Measurements from ENCODE around the gene TMEM163. TPM values are rescaled to one million over a fixed set of nuclear protein-coding genes. Genes with fewer than 3 reads are reported as not detected.

Gene TMEM163
- total and polyA plus RNA-seq, 8 donors: 14.8 to 30.5 (median 20.5) TPM

DNA sequence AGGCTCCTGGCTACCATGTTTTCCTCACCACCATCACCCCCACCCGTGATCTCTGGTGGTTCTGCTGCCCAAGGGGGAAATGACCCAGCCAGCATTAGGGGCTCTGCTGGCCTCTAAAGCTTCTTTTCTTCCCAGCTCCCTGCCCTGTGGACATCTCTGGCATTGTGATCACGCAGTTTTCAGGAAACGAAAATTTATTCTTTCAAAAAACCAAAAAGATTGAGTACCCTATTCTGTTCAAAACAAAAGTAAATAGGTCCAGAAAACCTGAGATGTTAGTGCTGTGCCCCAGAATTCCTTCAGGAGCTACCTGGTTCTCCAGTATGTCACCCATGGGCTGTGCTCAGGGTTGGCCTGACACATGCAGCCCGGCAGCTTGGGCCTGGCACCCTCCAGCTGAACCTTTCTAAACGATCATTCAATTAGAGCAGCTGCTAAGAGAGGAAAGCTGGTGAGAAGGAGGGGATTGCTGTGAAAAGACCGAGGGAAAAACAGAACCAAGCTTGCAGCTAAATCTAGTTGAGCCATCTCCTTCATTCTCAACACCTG is 307.4 kb downstream of the TMEM163 start:
- TF ChIP-seq, protein P1, sequence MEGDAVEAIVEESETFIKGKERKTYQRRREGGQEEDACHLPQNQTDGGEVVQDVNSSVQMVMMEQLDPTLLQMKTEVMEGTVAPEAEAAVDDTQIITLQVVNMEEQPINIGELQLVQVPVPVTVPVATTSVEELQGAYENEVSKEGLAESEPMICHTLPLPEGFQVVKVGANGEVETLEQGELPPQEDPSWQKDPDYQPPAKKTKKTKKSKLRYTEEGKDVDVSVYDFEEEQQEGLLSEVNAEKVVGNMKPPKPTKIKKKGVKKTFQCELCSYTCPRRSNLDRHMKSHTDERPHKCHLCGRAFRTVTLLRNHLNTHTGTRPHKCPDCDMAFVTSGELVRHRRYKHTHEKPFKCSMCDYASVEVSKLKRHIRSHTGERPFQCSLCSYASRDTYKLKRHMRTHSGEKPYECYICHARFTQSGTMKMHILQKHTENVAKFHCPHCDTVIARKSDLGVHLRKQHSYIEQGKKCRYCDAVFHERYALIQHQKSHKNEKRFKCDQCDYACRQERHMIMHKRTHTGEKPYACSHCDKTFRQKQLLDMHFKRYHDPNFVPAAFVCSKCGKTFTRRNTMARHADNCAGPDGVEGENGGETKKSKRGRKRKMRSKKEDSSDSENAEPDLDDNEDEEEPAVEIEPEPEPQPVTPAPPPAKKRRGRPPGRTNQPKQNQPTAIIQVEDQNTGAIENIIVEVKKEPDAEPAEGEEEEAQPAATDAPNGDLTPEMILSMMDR (IDR thresholded peaks at IDR 0.05): no peak
- no peaks in the 10 kb centered on the region for H3K36me3 ChIP-seq
- H3K27ac ChIP-seq: peak overlapping the region in 3 of 4 donors; percentile 15 to 50 (median 46)
- H3K4me3 ChIP-seq: no peak overlapping the region
- no peaks in the 10 kb centered on the region for H3K9me3 ChIP-seq
- H3K4me1 ChIP-seq: peaks cover 0 to 17% (median 0%) of the 10 kb centered on the region in 3 donors
- ATAC-seq: peak in 3 of 4 donors; percentile 5 to 20 (median 8)
- no peaks in the 10 kb centered on the region for H3K27me3 ChIP-seq
- no peak for FAIRE-seq
- intact Hi-C loops (cut with DNase I): loop anchor here in 1 of 3 donors (10.0 kb wide), 1 partner anchor 297 kb away; no protein-coding TSS in a partner anchor
- WGBS, 2 donors: 73% methylated on average over 6 of the region's 6 CpGs
- no peak for DNase-seq

- FAIRE-seq (no peak), DNase-seq (no peak), ATAC-seq (no peak)
- Histone ChIP-seq H3K4me1 (peaks cover 0 to 17% (median 0%) of the 10 kb centered on the region in 3 donors), H3K27me3 (no peaks in the 10 kb centered on the region), H3K9me3 (no peaks in the 10 kb centered on the region), H3K36me3 (no peaks in the 10 kb centered on the region), H3K4me3 (no peak overlapping the region), H3K27ac (peak overlapping the region in 1 of 4 donors; percentile 50)
- intact Hi-C loops (cut with DNase I): loop anchor here in 1 of 3 donors (10.0 kb wide), 1 partner anchor 296 kb away; no protein-coding TSS in a partner anchor
- WGBS, 2 donors: 60% methylated on average over 5 of the region's 5 CpGs
- TF ChIP-seq, protein P1 (IDR thresholded peaks at IDR 0.05): no peak
These were observed 308.0 kb downstream of the TMEM163 start for GRCh38 chr2:134410831-134411231.

GRCh38 chr2:134410006-134410405 is 308.8 kb downstream of the TMEM163 start:
- H3K36me3 ChIP-seq: no peaks in the 10 kb centered on the region
- DNase-seq: no peak
- FAIRE-seq: no peak
- H3K4me3 ChIP-seq: no peak overlapping the region
- no peak for ATAC-seq
- H3K9me3 ChIP-seq: no peaks in the 10 kb centered on the region
- peaks cover 0 to 17% (median 0%) of the 10 kb centered on the region in 3 donors for H3K4me1 ChIP-seq
- intact Hi-C loops (cut with DNase I): loop anchor here in 1 of 3 donors (10.0 kb wide), 1 partner anchor 295 kb away; no protein-coding TSS in a partner anchor
- no peak overlapping the region for H3K27ac ChIP-seq
- H3K27me3 ChIP-seq: no peaks in the 10 kb centered on the region
- TF ChIP-seq, protein P1 (IDR thresholded peaks at IDR 0.05): no peak
- 87% methylated on average over 2 of the region's 2 CpGs for WGBS, 2 donors

DNA sequence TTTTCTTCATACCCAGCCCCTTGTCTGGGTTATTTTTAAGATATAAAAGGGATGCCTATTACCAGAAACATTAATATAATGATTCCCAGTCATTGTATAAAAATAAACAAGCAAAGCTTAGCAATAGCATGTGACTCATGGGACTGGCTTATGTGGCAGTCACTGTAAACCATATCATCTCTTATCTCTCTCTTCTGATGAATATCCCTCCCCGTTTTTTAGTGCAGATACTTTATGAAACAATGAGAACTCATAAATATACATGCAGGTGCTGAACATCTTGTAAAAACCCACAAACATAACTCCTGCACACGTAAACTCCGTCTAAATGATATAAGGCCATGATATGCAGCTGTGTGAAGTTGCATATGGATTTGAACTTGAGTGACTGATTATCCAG is 310.0 kb downstream of the TMEM163 start:
- H3K36me3 ChIP-seq: no peaks in the 10 kb centered on the region
- TF ChIP-seq, protein P1 (IDR thresholded peaks at IDR 0.05): no peak
- no peak overlapping the region for H3K27ac ChIP-seq
- H3K4me1 ChIP-seq: peaks cover 0 to 17% (median 0%) of the 10 kb centered on the region in 3 donors
- FAIRE-seq (no peak), DNase-seq (no peak), ATAC-seq (no peak)
- WGBS, 2 donors: 49 to 59% methylated on average over 3 of the region's 3 CpGs
- no peaks in the 10 kb centered on the region for H3K27me3 ChIP-seq
- H3K4me3 ChIP-seq: no peak overlapping the region
- intact Hi-C loops (cut with DNase I): no loop called here
- H3K9me3 ChIP-seq: no peaks in the 10 kb centered on the region

GRCh38 chr2:134408386-134408785 is 310.4 kb downstream of the TMEM163 start:
- no peak overlapping the region for H3K4me3 ChIP-seq
- intact Hi-C loops (cut with DNase I): no loop called here
- H3K36me3 ChIP-seq: no peaks in the 10 kb centered on the region
- H3K9me3 ChIP-seq: no peaks in the 10 kb centered on the region
- H3K27ac ChIP-seq: no peak overlapping the region
- no peaks in the 10 kb centered on the region for H3K27me3 ChIP-seq
- DNase-seq (no peak), ATAC-seq (no peak), FAIRE-seq (no peak)
- TF ChIP-seq, protein P1 (IDR thresholded peaks at IDR 0.05): no peak
- H3K4me1 ChIP-seq: peaks cover 0 to 17% (median 0%) of the 10 kb centered on the region in 3 donors
- WGBS, 2 donors: 82 to 88% methylated on average over 3 of the region's 3 CpGs
